Neural crest cell (in vitro differentiated cells): Measurements from ENCODE around the gene RNF11. TPM values are rescaled to one million over a fixed set of nuclear protein-coding genes. Genes with fewer than 3 reads are reported as not detected.

Source experiments
- DNase-seq: peaks from one replicate; pipeline ENCODE4 v3.0.0; 2021; ENCODE audit warnings: low read depth, mixed read lengths, low spot score
- H3K27ac Mint-ChIP-seq: one replicate; pipeline ENCODE4 v1.8.0; 2021; ENCODE audit warnings: mild to moderate bottlenecking, mixed read lengths; ENCODE audit not compliant: unreplicated experiment
- H3K27me3 Mint-ChIP-seq: 2 replicates; pipeline ENCODE4 v1.8.0; 2021; ENCODE audit warnings: low read depth, mild to moderate bottlenecking, mixed read lengths
- H3K36me3 Mint-ChIP-seq: 2 replicates; pipeline ENCODE4 v1.8.0; 2021; ENCODE audit warnings: low read depth, mild to moderate bottlenecking, mixed read lengths
- H3K4me1 Mint-ChIP-seq: 2 replicates; pipeline ENCODE4 v1.8.0; 2021; ENCODE audit warnings: mixed read lengths
- H3K4me3 Mint-ChIP-seq: one replicate; pipeline ENCODE4 v1.8.0; 2021; ENCODE audit warnings: mild to moderate bottlenecking, mixed read lengths
- H3K9me3 Mint-ChIP-seq: 2 replicates; pipeline ENCODE4 v1.8.0; 2021; ENCODE audit warnings: mixed read lengths
- CTCF ChIP-seq: fragments of 200-600 bp; sonication (generic); conservative IDR thresholded peaks from 2 replicates; pipeline ENCODE4 v1.5.0; 2021; ENCODE audit warnings: antibody characterized with exemption, mild to moderate bottlenecking
- total RNA-seq: library from RNA; stranded (reverse); gene quantifications from 2 replicates; pipeline ENCODE4 v1.2.1, GENCODE V29; 2021

The RNF11 gene
- total RNA-seq, 1 donor from 2014 or later, result 45.2 TPM

GRCh38 chr1:51301844-51302162, 65.7 kb downstream of the RNF11 start:
- no peak for DNase-seq
- Mint-ChIP-seq H3K27me3 (no peaks in the 10 kb centered on the region), H3K27ac (no peak overlapping the region), H3K4me3 (no peak overlapping the region), H3K36me3 (no peaks in the 10 kb centered on the region), H3K9me3 (no peaks in the 10 kb centered on the region), H3K4me1 (peaks cover 9% of the 10 kb centered on the region)
- no peak for TF ChIP-seq CTCF

GRCh38 chr1:51302270-51302669, 66.2 kb downstream of the RNF11 start:
- no peak for DNase-seq
- Mint-ChIP-seq H3K27ac (no peak overlapping the region), H3K4me1 (peaks cover 9% of the 10 kb centered on the region), H3K9me3 (no peaks in the 10 kb centered on the region), H3K4me3 (no peak overlapping the region), H3K36me3 (no peaks in the 10 kb centered on the region), H3K27me3 (no peaks in the 10 kb centered on the region)
- TF ChIP-seq CTCF, result no peak

- Mint-ChIP-seq H3K27ac (no peak overlapping the region), H3K27me3 (no peaks in the 10 kb centered on the region), H3K9me3 (no peaks in the 10 kb centered on the region)
Observed at GRCh38 chr1:51302746-51303145, 66.7 kb downstream of the RNF11 start.

GRCh38 chr1:51303315-51303714, 67.2 kb downstream of the RNF11 start:
- no peaks in the 10 kb centered on the region for H3K4me1 Mint-ChIP-seq
- no peak for TF ChIP-seq CTCF
- no peaks in the 10 kb centered on the region for H3K36me3 Mint-ChIP-seq
- no peak for DNase-seq
- H3K27me3 Mint-ChIP-seq, result no peaks in the 10 kb centered on the region
- no peak overlapping the region for H3K27ac Mint-ChIP-seq
- H3K4me3 Mint-ChIP-seq, result no peak overlapping the region
- no peaks in the 10 kb centered on the region for H3K9me3 Mint-ChIP-seq

More at GRCh38 chr1:51302746-51303145, 66.7 kb downstream of the RNF11 start:
- no peak for DNase-seq
- peaks cover 4% of the 10 kb centered on the region for H3K4me1 Mint-ChIP-seq
- no peak overlapping the region for H3K4me3 Mint-ChIP-seq
- H3K36me3 Mint-ChIP-seq, result no peaks in the 10 kb centered on the region
- TF ChIP-seq CTCF, result no peak

GRCh38 chr1:51303751-51304251, 67.7 kb downstream of the RNF11 start:
- no peak for TF ChIP-seq CTCF
- Mint-ChIP-seq H3K27ac (no peak overlapping the region), H3K36me3 (no peaks in the 10 kb centered on the region), H3K9me3 (no peaks in the 10 kb centered on the region), H3K4me1 (no peaks in the 10 kb centered on the region), H3K27me3 (no peaks in the 10 kb centered on the region), H3K4me3 (no peak overlapping the region)
- no peak for DNase-seq

GRCh38 chr1:51304360-51304759, 68.3 kb downstream of the RNF11 start:
- no peak overlapping the region for H3K27ac Mint-ChIP-seq

More at GRCh38 chr1:51304360-51304759, 68.3 kb downstream of the RNF11 start:
- no peak for DNase-seq
- no peak overlapping the region for H3K4me3 Mint-ChIP-seq
- H3K9me3 Mint-ChIP-seq, result no peaks in the 10 kb centered on the region
- no peaks in the 10 kb centered on the region for H3K27me3 Mint-ChIP-seq
- H3K36me3 Mint-ChIP-seq, result no peaks in the 10 kb centered on the region
- H3K4me1 Mint-ChIP-seq, result no peaks in the 10 kb centered on the region
- no peak for TF ChIP-seq CTCF
